CD4-positive, alpha-beta memory T cell (primary cell): ENCODE data around the gene SHISAL1. TPM values are rescaled to one million over a fixed set of nuclear protein-coding genes. Genes with fewer than 3 reads are reported as not detected.

Experiments used
- CTCF ChIA-PET: fragments of 350-600 bp; sonication (Branson Sonifier 250); formaldehyde crosslinking; loops from one replicate; lab custom pipeline; 2021; ENCODE audit warnings: inconsistent platforms; ENCODE audit not compliant: partially characterized antibody; lab: Charles Lee
- POLR2A ChIA-PET: fragments of 350-600 bp; sonication (Branson Sonifier 250); formaldehyde crosslinking; loops from one replicate; lab custom pipeline; 2021; ENCODE audit not compliant: partially characterized antibody; lab: Charles Lee
- DNase-seq, 5 donors: peaks; one replicate each; pipeline versions ENCODE4 v3.0.0 to v3.0.0-alpha.2; 2020 to 2022; ENCODE audit warnings: mixed read lengths in 1 of 5
- H3K27ac ChIP-seq: one replicate; pipeline ENCODE4 v1.7.0; 2013; ENCODE audit warnings: low read depth, low read length
- H3K27me3 ChIP-seq: 2 replicates; pipeline ENCODE4 v1.7.0; 2013; ENCODE audit warnings: mild to moderate bottlenecking, low read length, moderate library complexity; ENCODE audit not compliant: insufficient read depth
- H3K36me3 ChIP-seq: 2 replicates; pipeline ENCODE4 v1.7.0; 2013; ENCODE audit warnings: mild to moderate bottlenecking, low read length, moderate library complexity; ENCODE audit not compliant: insufficient read depth
- H3K4me1 ChIP-seq: 2 replicates; pipeline ENCODE4 v1.7.0; 2013; ENCODE audit warnings: mild to moderate bottlenecking, low read length, moderate library complexity; ENCODE audit not compliant: insufficient read depth
- H3K4me3 ChIP-seq, 2 donors: one replicate each; pipeline ENCODE4 v1.7.0; 2013; ENCODE audit warnings: low read length in 2 of 2, mild to moderate bottlenecking in 1 of 2
- H3K9me3 ChIP-seq, 2 donors: one replicate each; pipeline ENCODE4 v1.7.0; 2013; ENCODE audit warnings: low read length in 2 of 2, control low read depth in 1 of 2; ENCODE audit not compliant: control insufficient read depth in 1 of 2
- H3K27ac Mint-ChIP-seq, 7 donors: one replicate each; pipeline ENCODE4 v1.8.0; 2020 to 2021; ENCODE audit warnings: mixed read lengths in 7 of 7, mild to moderate bottlenecking in 6 of 7, inconsistent platforms in 3 of 7, moderate library complexity in 3 of 7
- H3K27me3 Mint-ChIP-seq, 2 donors: one replicate each; pipeline ENCODE4 v1.8.0; 2020 to 2021; ENCODE audit warnings: mixed read lengths in 2 of 2
- H3K36me3 Mint-ChIP-seq, 2 donors: one replicate each; pipeline ENCODE4 v1.8.0; 2020 to 2021; ENCODE audit warnings: mixed read lengths in 2 of 2, inconsistent platforms in 1 of 2, mild to moderate bottlenecking in 1 of 2
- H3K4me1 Mint-ChIP-seq, 4 donors: one replicate each; pipeline ENCODE4 v1.8.0; 2020 to 2021; ENCODE audit warnings: mixed read lengths in 4 of 4, mild to moderate bottlenecking in 1 of 4
- H3K4me3 Mint-ChIP-seq, 8 donors: one replicate each; pipeline ENCODE4 v1.8.0; 2020 to 2021; ENCODE audit warnings: mixed read lengths in 8 of 8, mild to moderate bottlenecking in 7 of 8, moderate library complexity in 6 of 8, inconsistent platforms in 3 of 8
- H3K9me3 Mint-ChIP-seq, 8 donors: one replicate each; pipeline ENCODE4 v1.8.0; 2020 to 2021; ENCODE audit warnings: mixed read lengths in 8 of 8, mild to moderate bottlenecking in 5 of 8, inconsistent platforms in 3 of 8, moderate library complexity in 1 of 8
- intact Hi-C: fragments of 100-400 bp; cut with micrococcal nuclease; formaldehyde crosslinking; loops from one replicate; pipeline ENCODE4 v1.15.1; 2023
- polyA plus RNA-seq, 2 donors: library from polyadenylated mRNA; unstranded; fragments of 300-500 nt; fragmentation: Illumina TruSeq; gene quantifications; one replicate each; pipeline ENCODE4 v1.2.3, GENCODE V29; 2021
- total RNA-seq, 2 experiments: library from RNA; stranded (reverse); gene quantifications; one replicate each; pipeline ENCODE4 v1.2.3, GENCODE V29; 2021

SHISAL1 gene
- total and polyA plus RNA-seq, 4 experiments from 2014 or later: not detected

- Histone ChIP-seq H3K27me3 (no peaks in the 10 kb centered on the region), H3K27ac (no peak overlapping the region), H3K36me3 (no peaks in the 10 kb centered on the region), H3K4me1 (no peaks in the 10 kb centered on the region), H3K4me3 (no peak overlapping the region), H3K9me3 (no peaks in the 10 kb centered on the region)
- intact Hi-C loops: no loop called here
- H3K9me3 Mint-ChIP-seq: no peaks in the 10 kb centered on the region
- POLR2A ChIA-PET: no interaction called here
- no peaks in the 10 kb centered on the region for H3K4me1 Mint-ChIP-seq
- H3K27ac Mint-ChIP-seq: peak overlapping the region in 2 of 7 donors; percentile 23 to 59
- H3K36me3 Mint-ChIP-seq: no peaks in the 10 kb centered on the region
- H3K27me3 Mint-ChIP-seq: peaks cover 4 to 16% of the 10 kb centered on the region in 2 donors
- no peak overlapping the region for H3K4me3 Mint-ChIP-seq
- DNase-seq: no peak
- CTCF ChIA-PET: no interaction called here
These were observed 36.7 kb downstream of the SHISAL1 start for GRCh38 chr22:44276041-44276440.

DNA sequence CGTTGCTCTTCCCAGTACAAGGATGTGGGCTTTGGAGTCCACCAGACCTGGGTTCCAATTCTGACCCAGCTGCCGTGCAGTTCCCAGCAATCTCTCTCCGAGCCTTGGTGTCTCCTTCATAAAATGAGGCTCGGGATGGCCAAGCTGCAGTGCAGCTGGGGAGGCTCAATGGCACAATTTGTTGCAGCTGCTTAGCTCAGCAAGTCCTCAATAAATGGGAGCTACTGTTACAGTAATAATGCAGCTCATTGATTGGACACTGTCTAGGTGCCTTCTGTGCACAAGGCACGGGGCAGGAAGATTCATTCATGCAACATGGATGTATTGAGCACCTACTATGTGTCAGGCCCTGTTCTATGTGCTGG is 37.1 kb downstream of the SHISAL1 start:
- ChIA-PET POLR2A (no interaction called here), CTCF (no interaction called here)
- no peaks in the 10 kb centered on the region for H3K9me3 Mint-ChIP-seq
- H3K36me3 ChIP-seq: no peaks in the 10 kb centered on the region
- no peaks in the 10 kb centered on the region for H3K4me1 ChIP-seq
- no peak overlapping the region for H3K27ac ChIP-seq
- no peaks in the 10 kb centered on the region for H3K27me3 ChIP-seq
- intact Hi-C loops: no loop called here
- no peaks in the 10 kb centered on the region for H3K9me3 ChIP-seq
- no peaks in the 10 kb centered on the region for H3K36me3 Mint-ChIP-seq
- peaks cover 4 to 16% of the 10 kb centered on the region in 2 donors for H3K27me3 Mint-ChIP-seq
- H3K4me1 Mint-ChIP-seq: no peaks in the 10 kb centered on the region
- H3K27ac Mint-ChIP-seq: no peak overlapping the region
- H3K4me3 ChIP-seq: no peak overlapping the region
- H3K4me3 Mint-ChIP-seq: no peak overlapping the region
- no peak for DNase-seq

- Mint-ChIP-seq H3K36me3 (no peaks in the 10 kb centered on the region), H3K27ac (no peak overlapping the region), H3K9me3 (no peaks in the 10 kb centered on the region), H3K4me3 (no peak overlapping the region), H3K27me3 (peaks cover 4 to 15% of the 10 kb centered on the region in 2 donors), H3K4me1 (no peaks in the 10 kb centered on the region)
- ChIA-PET CTCF (no interaction called here), POLR2A (no interaction called here)
- no peaks in the 10 kb centered on the region for H3K36me3 ChIP-seq
- no peak for DNase-seq
- no peaks in the 10 kb centered on the region for H3K9me3 ChIP-seq
- H3K4me3 ChIP-seq: no peak overlapping the region
- intact Hi-C loops: no loop called here
- no peaks in the 10 kb centered on the region for H3K27me3 ChIP-seq
- no peaks in the 10 kb centered on the region for H3K4me1 ChIP-seq
- no peak overlapping the region for H3K27ac ChIP-seq
These were observed 37.7 kb downstream of the SHISAL1 start for GRCh38 chr22:44274918-44275630.

DNA sequence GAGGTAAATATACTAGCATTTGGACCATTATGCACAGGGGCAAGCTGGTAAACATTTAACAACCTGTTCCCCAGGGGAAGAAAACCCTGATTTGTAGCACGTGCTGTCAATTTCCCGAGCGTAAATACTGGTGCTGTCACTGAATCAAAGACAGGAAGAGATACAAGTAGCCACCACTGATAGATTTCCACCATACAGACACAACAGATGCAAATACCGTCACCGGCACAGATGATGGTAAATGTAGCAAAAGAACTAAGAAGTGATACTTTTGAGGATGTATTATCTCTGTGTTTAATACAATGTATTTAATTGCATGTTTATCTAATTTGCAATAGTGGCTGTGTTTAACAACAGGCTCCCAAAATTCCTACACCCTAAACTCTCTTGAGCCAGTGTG is 39.6 kb downstream of the SHISAL1 start:
- Mint-ChIP-seq H3K27ac (no peak overlapping the region), H3K9me3 (no peaks in the 10 kb centered on the region), H3K36me3 (no peaks in the 10 kb centered on the region), H3K4me1 (no peaks in the 10 kb centered on the region), H3K4me3 (no peak overlapping the region), H3K27me3 (peaks cover 4 to 10% of the 10 kb centered on the region in 2 donors)
- Histone ChIP-seq H3K27me3 (no peaks in the 10 kb centered on the region), H3K27ac (no peak overlapping the region), H3K36me3 (no peaks in the 10 kb centered on the region), H3K9me3 (no peaks in the 10 kb centered on the region), H3K4me3 (no peak overlapping the region), H3K4me1 (no peaks in the 10 kb centered on the region)
- intact Hi-C loops: no loop called here
- ChIA-PET POLR2A (no interaction called here), CTCF (no interaction called here)
- DNase-seq: no peak

DNA sequence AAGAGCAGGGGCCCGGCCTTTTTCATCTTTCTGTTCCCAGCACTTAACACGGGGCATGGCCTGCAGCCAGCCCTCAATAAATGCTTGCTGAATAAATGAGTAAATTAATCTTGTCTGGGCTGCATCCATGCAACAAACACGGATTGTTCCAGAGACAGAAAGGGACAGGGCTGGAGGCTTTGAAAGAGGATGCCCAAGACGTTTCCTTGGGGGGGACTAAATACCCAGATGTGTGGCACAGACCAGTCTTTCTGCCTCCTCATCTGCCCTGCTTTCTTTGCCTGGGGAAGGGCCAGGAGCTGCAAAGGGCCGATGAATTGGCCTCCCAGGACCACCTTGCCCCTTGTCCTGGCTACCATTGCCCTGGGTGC is 40.4 kb downstream of the SHISAL1 start:
- Mint-ChIP-seq H3K4me1 (no peaks in the 10 kb centered on the region), H3K27me3 (peaks cover 4 to 10% of the 10 kb centered on the region in 2 donors), H3K9me3 (no peaks in the 10 kb centered on the region), H3K4me3 (no peak overlapping the region), H3K36me3 (no peaks in the 10 kb centered on the region), H3K27ac (no peak overlapping the region)
- Histone ChIP-seq H3K27ac (no peak overlapping the region), H3K4me3 (no peak overlapping the region), H3K4me1 (no peaks in the 10 kb centered on the region), H3K27me3 (no peaks in the 10 kb centered on the region), H3K9me3 (no peaks in the 10 kb centered on the region), H3K36me3 (no peaks in the 10 kb centered on the region)
- DNase-seq: no peak
- ChIA-PET CTCF (no interaction called here), POLR2A (no interaction called here)
- intact Hi-C loops: no loop called here

- H3K27ac ChIP-seq: no peak overlapping the region
- intact Hi-C loops: no loop called here
- H3K4me3 ChIP-seq: no peak overlapping the region
- no peaks in the 10 kb centered on the region for H3K4me1 ChIP-seq
- H3K36me3 ChIP-seq: no peaks in the 10 kb centered on the region
- no peaks in the 10 kb centered on the region for H3K9me3 Mint-ChIP-seq
- ChIA-PET POLR2A (no interaction called here), CTCF (no interaction called here)
- H3K27me3 ChIP-seq: no peaks in the 10 kb centered on the region
- DNase-seq: no peak
- no peak overlapping the region for H3K4me3 Mint-ChIP-seq
- no peaks in the 10 kb centered on the region for H3K4me1 Mint-ChIP-seq
- no peaks in the 10 kb centered on the region for H3K36me3 Mint-ChIP-seq
- peaks cover 4 to 10% of the 10 kb centered on the region in 2 donors for H3K27me3 Mint-ChIP-seq
- no peak overlapping the region for H3K27ac Mint-ChIP-seq
- H3K9me3 ChIP-seq: no peaks in the 10 kb centered on the region
These were observed 40.9 kb downstream of the SHISAL1 start for GRCh38 chr22:44271732-44272400.

- ChIA-PET POLR2A (no interaction called here), CTCF (no interaction called here)
- no peaks in the 10 kb centered on the region for H3K4me1 ChIP-seq
- H3K27ac ChIP-seq: no peak overlapping the region
- DNase-seq: no peak
- no peak overlapping the region for H3K4me3 ChIP-seq
- H3K9me3 Mint-ChIP-seq: no peaks in the 10 kb centered on the region
- H3K27ac Mint-ChIP-seq: peak overlapping the region in 1 of 7 donors; percentile 69
- intact Hi-C loops: no loop called here
- H3K36me3 Mint-ChIP-seq: no peaks in the 10 kb centered on the region
- H3K4me1 Mint-ChIP-seq: no peaks in the 10 kb centered on the region
- H3K4me3 Mint-ChIP-seq: no peak overlapping the region
- H3K27me3 Mint-ChIP-seq: peaks cover 4 to 7% of the 10 kb centered on the region in 2 donors
- no peaks in the 10 kb centered on the region for H3K27me3 ChIP-seq
- no peaks in the 10 kb centered on the region for H3K9me3 ChIP-seq
- H3K36me3 ChIP-seq: no peaks in the 10 kb centered on the region
These were observed 41.7 kb downstream of the SHISAL1 start for GRCh38 chr22:44271010-44271500.
